OCI-LY1 (cell line): ENCODE data around the gene GAD2.

Source experiments
- EZH2 ChIP-seq: fragments of 200-600 bp; sonication (generic), shearing (Covaris generic); IDR thresholded peaks from 2 replicates; pipeline ENCODE4 v1.8.0; 2017; ENCODE audit warnings: borderline replicate concordance, mixed run types, mild to moderate bottlenecking, antibody characterized with exemption, low read length, moderate library complexity, mixed read lengths
- TF ChIP-seq, protein P1 (sequence below): fragments of 200-600 bp; sonication (generic), shearing (Covaris generic); IDR thresholded peaks from 2 replicates; pipeline ENCODE4 v1.5.1; 2017; ENCODE audit warnings: mild to moderate bottlenecking, antibody characterized with exemption, low read length, moderate library complexity, mixed read lengths

DNA sequence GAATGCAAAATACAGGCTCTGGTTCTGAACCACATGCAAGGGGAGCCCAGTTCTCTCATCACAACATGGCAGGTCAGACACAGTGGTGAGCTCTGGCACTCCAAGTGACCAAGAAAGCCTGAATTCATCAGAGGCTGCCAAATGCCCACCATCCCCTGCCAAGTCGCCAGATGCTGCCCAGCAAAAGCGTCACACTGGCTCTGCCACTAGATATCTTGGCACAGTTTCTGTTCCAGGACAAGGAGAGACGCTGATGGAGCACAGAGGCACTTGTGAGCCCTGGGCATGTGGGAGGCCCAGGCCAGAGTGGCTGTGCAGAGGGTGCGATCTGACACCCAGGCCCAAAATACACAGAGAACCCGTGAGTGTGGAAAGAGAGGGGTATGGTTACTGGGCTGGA, 57.8 kb downstream of the GAD2 start:
- TF ChIP-seq, protein P1, sequence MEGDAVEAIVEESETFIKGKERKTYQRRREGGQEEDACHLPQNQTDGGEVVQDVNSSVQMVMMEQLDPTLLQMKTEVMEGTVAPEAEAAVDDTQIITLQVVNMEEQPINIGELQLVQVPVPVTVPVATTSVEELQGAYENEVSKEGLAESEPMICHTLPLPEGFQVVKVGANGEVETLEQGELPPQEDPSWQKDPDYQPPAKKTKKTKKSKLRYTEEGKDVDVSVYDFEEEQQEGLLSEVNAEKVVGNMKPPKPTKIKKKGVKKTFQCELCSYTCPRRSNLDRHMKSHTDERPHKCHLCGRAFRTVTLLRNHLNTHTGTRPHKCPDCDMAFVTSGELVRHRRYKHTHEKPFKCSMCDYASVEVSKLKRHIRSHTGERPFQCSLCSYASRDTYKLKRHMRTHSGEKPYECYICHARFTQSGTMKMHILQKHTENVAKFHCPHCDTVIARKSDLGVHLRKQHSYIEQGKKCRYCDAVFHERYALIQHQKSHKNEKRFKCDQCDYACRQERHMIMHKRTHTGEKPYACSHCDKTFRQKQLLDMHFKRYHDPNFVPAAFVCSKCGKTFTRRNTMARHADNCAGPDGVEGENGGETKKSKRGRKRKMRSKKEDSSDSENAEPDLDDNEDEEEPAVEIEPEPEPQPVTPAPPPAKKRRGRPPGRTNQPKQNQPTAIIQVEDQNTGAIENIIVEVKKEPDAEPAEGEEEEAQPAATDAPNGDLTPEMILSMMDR: no peak
- no peak for TF ChIP-seq EZH2
